Kidney tubule cell (primary cell): ENCODE measurements around the gene PXDN.
"Not testable (repeated sequence)": the region's sequence is repeated elsewhere in the genome, so short reads cannot be mapped to it uniquely, and the experiment has no call there.

Experiments
- DNase-seq: peaks from one replicate; pipeline ENCODE4 v3.0.0-alpha.2; 2018; ENCODE audit warnings: low spot score

PXDN gene

DNA sequence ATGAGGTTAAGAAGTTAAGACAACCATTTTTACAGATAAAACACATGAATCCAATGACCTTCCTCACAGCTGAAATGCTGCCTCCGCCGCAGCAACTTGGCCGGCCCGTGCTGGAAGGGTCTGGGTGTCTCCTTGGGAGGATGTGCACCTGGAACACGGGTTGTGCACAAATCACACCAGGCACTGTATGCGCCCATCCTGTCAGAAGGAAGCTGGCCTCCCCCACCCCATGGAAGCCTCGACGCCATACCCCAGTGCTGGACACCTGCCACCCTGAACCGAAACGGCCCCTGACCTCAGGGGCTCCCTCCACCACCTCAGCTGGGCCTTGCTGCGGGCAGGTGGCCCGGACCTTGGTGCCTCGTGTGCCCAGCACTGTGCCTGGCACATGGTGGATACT is 111.8 kb downstream of the PXDN start:
- DNase-seq = no peak

DNA sequence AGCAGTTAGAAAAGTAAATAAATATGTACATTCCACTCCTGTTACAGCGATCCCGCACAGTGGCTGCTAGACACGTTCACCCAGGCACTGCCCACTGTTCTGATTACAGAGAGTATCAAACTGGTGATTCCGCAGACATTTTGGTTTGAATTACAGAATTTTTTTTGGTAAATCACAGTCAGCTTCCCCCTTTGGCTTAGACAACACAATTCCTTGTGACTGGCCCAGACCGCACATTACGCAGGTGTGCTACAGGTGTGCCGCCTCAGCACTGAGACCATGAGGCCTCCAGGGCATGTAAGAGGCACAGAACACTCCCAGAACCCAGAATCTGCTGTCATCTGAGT is 112.3 kb downstream of the PXDN start:
- DNase-seq = peak; percentile 33

DNA sequence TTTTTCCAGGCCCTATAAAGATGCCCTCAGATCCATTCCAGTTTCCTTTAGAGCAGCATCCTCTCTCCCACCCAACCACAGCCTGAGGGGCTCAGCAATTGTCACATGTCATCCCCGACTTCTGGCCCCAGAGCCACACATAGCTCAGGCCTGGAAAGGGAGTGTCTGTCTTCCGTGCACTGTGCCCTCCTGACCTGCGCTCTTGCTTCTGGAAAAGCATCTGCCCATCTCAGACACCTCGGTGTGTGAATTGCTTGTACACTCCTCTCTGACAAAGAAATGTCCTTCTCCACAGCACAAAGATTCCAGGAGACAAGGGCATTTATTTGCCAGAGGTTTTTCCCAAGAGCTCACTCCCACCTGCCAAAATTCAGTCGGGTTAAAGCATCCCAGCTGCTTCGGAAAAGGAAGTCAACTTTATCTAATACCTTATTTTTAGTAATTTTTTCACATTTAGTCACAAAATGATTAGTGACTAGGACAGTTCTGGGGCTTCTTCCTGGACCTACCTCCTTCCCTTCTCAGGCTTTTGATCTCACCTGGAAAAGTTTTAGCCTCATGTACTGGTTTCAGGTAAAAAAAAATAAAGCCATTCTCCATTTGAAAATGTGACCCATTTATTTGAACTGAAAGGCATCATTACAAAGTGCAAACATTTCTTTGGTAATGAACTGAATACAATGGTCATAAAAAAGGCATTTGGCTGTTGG is 112.9 kb downstream of the PXDN start:
- DNase-seq = no peak

DNA sequence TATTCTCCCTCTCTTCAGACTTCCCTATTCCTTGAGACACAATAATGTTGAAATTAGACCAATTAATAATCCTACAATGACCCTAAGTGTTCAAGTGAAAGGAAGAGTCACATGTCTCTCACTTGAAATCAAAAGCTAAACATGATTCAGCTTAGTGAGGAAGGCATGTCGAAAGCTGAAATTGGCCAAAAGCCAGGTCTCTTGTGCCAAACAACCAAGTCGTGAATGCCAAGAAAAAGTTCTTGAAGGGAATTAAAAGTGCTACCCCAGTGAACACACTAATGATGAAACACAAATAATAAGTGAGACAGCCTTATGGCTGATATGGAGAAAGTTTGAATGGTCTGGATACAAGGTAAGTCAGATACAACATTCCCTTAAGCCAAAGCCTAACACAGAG is 115.4 kb downstream of the PXDN start:
- peak; percentile 48 for DNase-seq

DNA sequence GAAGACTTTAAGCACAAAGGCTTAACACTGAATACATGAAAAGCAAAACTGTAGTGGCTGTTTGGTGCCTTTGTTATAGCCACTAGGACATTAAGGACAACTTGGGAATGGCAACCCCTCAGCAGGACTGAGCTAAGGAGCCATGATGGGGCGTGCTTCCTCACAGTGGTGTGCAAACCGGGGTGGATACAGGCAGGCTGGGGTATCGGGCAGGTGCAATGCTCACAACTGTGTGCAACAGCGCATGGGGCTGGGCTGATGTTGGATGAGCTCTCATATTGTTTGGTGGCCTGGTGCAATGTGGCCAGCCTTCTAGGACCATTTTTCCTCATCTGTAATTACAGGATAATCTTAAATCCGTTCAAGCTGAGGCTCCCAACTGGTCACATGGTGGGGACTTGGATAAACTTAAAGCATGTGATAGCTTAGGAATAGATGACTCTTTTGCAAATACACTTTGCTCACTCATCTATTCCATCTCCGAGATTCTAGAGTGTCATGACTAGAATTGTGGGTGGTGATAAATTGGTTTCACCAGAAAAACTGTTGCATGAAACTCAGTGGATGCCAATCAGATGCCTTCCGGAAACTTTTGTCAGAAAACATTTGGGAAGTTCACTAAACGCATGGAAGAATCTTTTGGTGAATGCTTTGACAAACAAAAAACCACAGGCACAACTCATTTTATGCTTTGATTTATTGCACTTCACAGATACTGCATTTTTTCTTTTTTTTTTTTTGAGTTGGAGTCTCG is 116.5 kb downstream of the PXDN start:
- peak; percentile 14 for DNase-seq

DNA sequence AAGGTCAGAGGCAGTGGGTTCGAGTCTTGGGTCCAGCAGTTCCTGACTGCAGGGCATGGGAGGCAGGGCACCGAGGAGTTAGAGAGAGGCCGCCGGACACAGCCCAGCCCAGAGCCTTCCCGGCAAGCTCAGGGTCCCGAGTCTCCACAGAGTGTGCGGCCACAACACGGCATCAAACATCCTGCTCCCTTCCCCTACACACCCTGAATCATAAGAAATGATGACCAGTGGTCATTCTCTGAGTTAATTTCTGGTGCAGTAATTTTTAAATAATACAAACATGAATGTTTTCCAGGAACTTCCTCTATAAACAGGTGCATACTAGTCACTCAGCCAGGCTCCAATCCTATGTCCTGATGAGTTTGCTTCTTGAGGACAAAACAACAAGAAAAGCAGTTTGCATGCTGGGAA is 118.0 kb downstream of the PXDN start:
- no peak for DNase-seq

DNA sequence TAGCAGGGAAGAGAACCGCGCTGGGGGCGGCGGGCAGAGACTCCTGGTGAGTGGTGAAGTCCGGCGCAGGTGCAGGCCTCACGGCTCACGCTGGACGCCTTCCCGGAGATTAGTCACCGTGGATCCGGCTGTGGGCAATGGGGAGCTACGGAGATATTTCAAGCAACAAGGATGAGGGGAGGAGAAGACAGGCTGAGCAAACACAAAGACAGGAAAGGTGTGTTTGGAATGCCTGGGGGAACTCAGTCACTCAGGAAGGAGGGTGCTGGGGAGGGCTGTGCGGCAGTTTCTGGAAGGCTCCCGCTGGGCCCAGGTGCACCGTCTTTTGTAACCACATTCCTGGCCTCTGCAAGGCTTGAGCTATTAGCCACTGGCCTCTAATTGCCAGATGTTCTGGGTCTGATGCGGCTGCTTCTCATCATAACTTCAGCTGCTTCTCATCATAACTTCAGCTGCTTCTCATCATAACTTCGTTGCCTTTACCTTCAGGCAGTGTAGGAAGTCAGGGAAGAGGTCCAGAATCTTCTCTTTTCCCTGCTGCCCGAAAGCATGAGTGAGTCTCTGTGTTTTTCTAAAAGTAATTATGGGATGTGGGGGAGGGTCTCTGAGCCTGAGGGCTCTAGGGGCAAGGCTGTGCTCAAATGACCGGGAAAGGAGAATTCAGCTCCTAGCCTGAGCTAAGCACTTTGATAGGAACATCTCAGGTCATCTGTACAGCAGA is 118.9 kb downstream of the PXDN start:
- peak; percentile 93 for DNase-seq

DNA sequence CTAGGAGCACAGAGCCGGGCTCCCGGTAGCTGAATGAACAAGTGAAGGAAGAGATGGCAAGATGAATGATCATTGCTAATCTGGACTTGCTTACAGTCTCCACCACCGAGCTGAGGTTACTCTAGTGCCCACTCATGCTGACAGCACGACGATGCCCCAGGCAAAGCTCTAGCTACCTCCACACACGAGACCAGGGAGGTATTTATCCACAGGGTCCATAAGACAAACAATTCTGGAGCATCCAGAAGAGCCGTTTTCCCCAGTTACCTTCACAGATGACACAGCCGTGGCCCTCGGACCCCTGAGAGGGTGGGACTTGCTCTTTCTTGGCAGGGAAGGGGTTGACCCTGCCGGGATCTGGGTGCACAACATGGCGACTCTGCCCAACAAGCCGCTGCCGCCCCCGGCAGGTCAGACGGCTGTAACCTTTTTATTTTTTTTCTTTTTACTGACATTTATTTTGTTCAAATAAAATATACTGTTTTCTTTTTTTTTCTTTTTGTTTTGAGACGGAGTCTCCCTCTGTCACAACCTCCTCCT is 120.3 kb downstream of the PXDN start:
- DNase-seq = no peak

DNA sequence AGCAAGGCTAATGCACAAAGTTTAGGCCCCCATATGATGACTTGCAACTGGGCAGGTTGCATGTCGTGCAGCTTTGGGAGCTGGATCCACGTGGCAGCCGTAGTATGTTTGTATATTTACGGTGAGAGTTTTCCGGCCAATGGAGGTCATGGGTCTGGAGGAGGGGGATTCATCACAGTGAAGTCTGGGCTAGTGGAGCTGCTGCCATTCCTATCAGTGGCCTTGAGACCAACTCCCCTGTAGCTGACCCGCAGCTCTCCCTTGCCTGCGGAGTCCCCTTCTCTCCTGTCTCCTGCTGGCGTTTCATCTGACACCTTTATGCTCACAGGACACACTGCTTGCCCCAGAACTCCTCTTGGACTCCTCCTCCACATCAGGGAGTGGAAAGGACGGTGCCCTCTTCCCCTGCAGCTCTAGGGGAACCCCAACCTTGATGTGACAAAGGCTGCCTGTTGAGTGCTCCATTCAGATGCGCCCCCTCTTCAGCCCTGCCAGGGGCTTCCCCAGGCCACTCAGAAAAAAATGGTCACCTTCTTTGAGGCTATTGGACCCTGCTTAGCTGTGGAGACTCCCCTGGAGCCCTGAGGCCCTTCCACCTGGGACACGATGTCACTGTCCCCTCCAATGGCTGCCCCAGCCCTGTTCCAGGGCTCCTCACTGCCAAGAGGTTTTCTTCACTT is 121.7 kb downstream of the PXDN start:
- DNase-seq = no peak

DNA sequence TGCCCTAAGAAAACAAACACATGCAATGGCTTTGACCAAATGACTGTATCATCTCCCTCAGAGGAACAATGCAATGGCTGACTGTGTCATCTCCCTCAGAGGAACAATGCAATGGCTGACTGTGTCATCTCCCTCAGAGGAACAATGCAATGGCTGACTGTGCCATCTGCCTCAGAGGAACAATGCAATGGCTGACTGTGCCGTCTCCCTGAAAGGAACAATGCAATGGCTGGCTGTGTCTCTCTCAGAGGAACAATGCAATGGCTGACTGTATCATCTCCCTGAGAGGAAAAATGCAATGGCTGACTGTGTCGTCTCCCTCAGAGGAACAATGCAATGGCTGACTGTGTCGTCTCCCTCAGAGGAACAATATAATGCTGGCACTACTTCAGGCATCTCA is 122.3 kb downstream of the PXDN start:
- DNase-seq = not testable (repeated sequence)

DNA sequence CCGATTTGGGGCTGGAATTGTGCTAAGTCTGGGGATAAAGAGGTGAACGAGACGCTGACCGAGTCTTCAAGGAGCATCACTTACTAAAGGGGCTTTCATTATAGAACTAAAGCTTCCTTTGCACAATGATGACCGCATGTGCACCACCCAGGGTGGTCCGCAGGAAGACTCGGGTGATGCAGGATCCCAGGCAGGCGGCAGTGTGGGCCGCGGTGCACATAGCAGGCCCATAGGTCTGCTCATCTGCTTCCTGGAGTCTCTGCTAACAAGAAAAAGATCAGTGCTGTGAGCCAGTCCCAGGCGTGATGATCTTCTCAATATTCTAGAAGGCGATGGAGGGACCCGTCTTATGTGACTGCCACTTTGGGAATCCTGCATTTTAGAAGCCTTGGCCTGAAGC is 122.8 kb downstream of the PXDN start:
- DNase-seq = no peak

DNA sequence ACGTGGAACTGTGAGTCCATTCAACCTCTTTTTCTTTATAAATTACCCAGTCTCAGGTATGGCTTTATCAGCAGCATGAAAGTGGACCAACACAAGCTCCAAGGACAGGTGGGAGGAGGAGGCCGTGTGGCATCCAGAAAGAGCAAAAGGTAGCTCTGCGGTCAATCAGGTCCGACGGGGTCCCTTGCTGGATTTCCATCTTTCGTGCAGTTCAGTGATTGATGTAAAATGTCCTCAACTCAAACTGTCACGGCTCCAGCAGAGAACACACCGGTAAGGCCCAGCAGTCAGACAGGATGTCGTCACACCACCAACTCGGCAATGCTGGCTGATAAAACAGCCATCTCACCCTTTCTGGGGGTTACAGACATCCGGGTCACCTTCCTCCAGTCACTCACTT is 123.3 kb downstream of the PXDN start:
- no peak for DNase-seq

DNA sequence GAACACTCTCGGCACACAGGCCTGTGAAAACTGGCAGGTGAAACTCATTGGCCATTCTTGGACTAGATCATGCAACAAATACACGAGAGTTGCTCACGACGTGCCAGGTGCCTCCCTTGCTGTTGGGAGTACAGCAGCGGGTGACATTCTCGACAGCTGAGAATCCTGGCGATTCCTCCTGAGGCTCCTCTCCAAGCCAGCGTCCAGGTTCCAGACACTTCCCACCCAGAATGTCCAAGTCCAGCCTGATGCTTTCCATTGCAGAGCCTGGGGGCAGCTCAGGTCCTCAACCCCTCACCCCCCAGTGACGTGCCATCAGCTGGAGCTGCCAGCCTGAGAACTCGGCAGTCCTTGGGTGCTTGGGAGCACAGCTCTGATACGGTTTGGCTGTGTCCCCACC is 124.2 kb downstream of the PXDN start:
- DNase-seq = no peak

DNA sequence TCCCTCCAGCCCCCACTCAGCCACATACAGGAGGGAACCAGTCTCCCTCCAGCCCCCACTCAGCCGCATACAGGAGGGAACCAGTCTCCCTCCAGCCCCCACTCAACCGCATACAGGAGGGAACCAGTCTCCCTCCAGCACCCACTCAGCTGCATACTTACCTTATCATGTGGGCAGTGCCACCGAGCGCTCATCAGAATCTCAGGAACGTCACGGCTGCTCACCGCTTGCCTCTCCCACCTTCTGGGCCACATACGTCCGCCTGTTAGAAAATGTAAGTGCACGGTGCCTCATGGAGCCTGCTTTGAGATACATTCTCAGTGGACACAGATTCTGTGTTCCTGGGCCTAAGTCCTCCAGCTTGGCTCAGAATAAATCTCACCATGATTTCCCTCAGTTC is 124.8 kb downstream of the PXDN start:
- DNase-seq = no peak

DNA sequence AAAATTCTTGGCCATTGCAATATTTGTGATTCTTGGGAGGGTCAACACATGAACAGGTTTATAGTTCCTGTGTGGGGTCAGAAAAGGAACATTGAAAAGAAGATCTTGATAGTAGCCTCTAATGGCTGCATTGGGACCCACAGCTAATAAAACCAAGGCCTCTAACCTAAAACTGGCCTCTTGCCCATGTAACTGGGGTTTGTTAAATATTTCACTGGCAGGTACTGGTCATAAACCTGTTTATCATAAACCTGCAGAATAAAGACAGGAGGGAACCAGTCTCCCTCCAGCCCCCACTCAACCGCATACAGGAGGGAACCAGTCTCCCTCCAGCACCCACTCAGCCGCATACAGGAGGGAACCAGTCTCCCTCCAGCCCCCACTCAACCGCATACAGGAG is 125.3 kb downstream of the PXDN start:
- no peak for DNase-seq

DNA sequence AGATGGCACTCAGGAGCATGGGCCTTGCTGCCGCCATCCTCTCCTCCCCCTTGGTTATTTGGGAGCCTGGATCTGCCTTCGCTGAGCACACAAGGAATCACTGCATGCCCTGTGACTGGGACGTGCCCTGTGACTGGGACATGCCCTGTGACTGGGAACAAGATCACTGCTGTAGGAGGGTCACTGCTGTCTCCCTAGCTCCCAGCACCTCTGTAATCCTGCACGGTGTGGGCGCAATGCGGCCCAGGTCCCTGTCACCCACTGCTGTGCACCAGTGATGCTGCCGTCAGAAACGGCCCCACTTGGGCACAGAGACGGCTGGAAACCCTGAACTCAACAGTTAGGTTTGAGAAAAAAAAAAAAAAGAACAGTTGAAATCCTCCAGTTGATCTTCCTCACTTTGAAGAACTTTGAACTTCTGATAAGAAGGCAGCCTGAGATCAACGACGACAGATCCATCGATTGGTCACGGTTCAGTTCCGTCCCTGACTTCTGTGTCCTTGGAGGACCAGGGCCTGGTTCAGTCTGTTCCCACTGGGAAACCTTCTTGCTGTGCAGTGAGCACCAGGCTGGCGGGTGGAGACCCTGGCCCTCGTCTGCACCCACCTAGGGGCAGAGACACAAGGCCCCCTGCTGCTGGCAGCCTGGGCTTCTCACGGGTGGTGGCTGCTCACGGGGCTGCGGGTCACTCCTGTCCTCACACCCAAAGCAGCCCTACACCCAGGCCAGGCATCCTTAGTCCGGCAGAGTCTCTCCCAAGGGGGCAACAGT is 125.9 kb downstream of the PXDN start:
- no peak for DNase-seq

DNA sequence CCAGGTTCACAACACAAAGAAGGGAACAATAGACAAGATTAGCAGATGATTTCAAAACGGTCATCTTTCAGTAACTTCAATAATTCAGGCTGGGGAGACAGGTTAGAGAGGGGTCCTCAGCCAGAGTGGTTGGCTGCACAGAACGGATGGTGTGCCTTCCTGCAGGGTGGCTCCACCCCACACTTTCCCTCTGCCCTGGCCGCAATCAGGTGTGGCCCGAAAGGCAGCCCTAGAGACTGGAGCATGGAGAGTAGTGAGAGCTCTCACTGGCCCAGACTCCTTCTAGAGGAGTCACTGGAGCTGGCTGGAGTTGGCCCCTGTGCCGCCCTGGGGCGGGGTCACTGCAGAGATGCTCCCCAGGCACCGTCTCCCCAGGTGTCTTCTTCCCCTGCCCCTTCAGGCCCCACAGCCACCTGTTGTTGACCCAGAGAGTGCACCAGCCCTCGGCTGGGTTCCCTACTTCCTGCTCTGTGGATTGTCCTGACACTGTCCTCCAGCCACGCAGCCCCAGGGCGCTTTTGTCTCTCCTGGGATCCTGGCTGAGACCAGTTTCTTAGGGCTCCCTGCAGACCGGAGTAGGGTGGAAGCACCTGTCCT is 126.8 kb downstream of the PXDN start:
- no peak for DNase-seq

DNA sequence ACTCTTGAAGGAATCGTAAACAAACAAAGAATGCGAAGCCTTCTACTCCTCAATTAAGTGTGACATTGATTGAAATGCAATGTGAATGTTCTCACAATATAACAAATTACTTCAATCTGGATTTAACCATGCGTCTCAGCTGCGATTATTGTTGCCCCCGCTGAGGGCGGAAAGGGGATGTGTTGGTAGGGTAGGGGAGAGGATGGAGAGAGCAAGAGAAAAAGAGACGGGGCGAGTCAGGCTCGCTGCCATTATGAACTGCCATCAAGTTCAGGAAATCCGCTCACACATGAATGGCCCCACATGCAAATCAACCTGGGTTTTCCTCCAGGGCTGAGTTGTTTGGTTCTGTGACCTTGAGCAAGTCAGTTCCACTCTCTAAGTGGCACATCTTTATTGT is 129.8 kb downstream of the PXDN start:
- DNase-seq = no peak

DNA sequence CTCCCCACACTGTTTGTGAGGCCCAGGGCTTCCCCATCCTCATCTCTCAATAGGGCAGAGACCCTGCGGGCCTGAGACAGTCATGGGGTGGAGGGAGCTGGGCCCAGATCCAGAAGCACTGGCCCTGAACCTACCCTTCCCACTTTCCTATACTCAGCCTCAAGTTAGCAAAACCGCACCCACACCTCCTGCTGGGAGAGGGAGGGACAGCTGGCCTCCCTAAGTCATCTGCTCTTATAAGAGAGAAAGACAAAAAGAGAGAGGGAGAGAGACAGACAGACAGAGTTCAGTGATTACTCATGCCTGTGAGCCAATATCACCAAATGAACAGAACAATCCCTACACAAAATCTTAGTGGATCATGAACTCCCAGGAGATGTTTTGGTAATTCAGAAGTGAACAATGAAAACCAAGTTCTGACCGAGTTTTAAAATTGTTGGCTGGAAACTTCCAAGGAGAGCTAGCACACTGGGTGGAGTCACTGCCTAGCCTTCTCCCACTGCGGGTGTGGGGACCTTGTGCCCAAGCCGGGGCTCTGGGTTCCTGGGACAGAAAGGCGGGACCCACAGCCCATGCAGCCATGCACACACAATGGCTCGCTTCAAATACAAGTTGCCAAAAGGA is 130.5 kb downstream of the PXDN start:
- peak; percentile 33 for DNase-seq

DNA sequence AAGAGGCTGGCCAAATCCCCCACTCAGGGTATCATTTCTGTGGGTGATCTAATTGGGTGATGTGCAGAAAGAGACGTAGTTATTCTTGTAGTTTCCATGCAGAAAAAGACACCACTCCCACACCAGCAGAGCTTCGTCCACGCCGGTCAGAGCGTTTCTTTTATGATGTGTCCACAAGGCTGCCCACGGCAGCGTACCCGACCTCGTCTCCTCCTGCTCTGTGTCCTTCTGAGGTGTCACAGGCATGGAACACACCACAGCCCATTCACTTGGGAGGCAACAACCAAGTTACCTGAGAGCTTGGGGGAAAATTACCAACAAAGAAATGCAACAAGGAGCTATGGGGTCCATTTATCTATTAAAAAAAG is 131.3 kb downstream of the PXDN start:
- no peak for DNase-seq
